Nephron progenitor cell (in vitro differentiated cells): ENCODE results near the gene SNED1.

ENCODE experiments used
- DNase-seq: peaks from one replicate; pipeline ENCODE4 v3.0.0; 2021
- H3K27ac Mint-ChIP-seq: 2 replicates; pipeline ENCODE4 v1.8.0; 2021; ENCODE audit warnings: mild to moderate bottlenecking, moderate library complexity, mixed read lengths
- H3K27me3 Mint-ChIP-seq: 2 replicates; pipeline ENCODE4 v1.8.0; 2021; ENCODE audit warnings: mild to moderate bottlenecking, low read depth, mixed read lengths; ENCODE audit not compliant: poor library complexity
- H3K36me3 Mint-ChIP-seq: 2 replicates; pipeline ENCODE4 v1.8.0; 2021; ENCODE audit warnings: low read depth, mixed read lengths
- H3K4me1 Mint-ChIP-seq: 2 replicates; pipeline ENCODE4 v1.8.0; 2021; ENCODE audit warnings: mixed read lengths
- H3K4me3 Mint-ChIP-seq: 2 replicates; pipeline ENCODE4 v1.8.0; 2021; ENCODE audit warnings: mild to moderate bottlenecking, moderate library complexity, mixed read lengths
- H3K9me3 Mint-ChIP-seq: 2 replicates; pipeline ENCODE4 v1.8.0; 2021; ENCODE audit warnings: mild to moderate bottlenecking, moderate library complexity, mixed read lengths
- CTCF ChIP-seq: fragments of 200-600 bp; sonication (generic); IDR thresholded peaks from 2 replicates; pipeline ENCODE4 v1.5.0; 2021; ENCODE audit warnings: antibody characterized with exemption

SNED1 gene

DNA sequence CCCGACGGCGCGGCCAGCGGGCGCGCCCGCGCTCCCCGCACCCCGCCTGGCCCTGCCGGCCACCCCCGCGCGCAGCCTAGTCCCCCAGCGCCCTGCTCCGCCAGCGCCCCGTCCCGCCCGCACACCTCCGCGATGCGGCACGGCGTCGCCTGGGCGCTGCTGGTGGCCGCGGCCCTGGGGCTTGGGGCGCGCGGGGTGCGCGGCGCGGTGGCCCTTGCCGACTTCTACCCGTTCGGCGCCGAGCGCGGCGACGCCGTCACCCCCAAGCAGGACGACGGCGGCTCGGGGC, 232 bp downstream of the SNED1 start:
- Mint-ChIP-seq H3K9me3 (peaks cover 5% of the 10 kb centered on the region), H3K4me3 (no peak overlapping the region), H3K36me3 (no peaks in the 10 kb centered on the region), H3K4me1 (peaks cover 46% of the 10 kb centered on the region), H3K27ac (no peak overlapping the region), H3K27me3 (peaks cover 45% of the 10 kb centered on the region)
- no peak for TF ChIP-seq CTCF
- DNase-seq = no peak

DNA sequence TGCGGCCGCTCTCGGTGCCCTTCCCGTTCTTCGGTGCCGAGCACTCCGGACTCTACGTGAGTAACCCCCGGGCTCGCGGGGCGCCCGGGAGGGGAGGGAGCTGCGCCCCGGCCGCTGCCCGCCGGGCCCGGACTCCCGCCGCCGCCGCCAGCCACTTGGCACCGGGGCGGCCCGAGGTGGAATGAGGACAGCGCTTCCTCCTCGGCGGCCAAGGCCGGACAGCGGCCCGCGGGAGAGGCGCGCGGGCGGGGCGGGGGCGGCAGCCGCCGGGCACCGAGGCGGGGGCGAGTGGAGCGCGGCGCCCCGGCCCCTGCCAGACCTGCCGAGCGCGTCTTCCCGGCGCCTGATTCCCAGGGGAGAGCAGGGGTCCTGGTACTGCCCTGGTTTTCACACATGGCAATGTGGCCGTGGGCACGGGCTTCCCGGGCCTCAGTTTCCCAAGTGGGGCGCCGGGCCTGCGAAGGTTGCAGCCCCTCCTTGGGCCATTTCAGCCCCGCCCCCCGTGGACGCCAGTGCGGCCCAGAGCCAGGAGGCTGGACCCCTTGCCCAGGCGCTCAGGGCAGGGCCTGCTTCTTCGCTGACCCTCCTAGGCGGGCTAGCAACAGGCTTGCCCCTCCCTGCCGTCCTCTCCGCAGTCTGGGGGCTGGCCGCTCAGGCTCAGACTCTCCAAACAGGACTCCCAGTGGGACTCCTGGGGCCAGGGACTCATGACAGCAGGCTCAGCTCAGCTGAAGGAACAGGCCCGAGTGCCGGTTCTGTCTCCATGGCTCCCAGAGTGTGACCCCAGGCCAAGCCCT, 775 bp downstream of the SNED1 start:
- Mint-ChIP-seq H3K27me3 (peaks cover 49% of the 10 kb centered on the region), H3K36me3 (no peaks in the 10 kb centered on the region), H3K9me3 (peaks cover 11% of the 10 kb centered on the region), H3K4me1 (peaks cover 41% of the 10 kb centered on the region), H3K4me3 (peak overlapping the region; percentile 59), H3K27ac (no peak overlapping the region)
- no peak for TF ChIP-seq CTCF
- DNase-seq = no peak

DNA sequence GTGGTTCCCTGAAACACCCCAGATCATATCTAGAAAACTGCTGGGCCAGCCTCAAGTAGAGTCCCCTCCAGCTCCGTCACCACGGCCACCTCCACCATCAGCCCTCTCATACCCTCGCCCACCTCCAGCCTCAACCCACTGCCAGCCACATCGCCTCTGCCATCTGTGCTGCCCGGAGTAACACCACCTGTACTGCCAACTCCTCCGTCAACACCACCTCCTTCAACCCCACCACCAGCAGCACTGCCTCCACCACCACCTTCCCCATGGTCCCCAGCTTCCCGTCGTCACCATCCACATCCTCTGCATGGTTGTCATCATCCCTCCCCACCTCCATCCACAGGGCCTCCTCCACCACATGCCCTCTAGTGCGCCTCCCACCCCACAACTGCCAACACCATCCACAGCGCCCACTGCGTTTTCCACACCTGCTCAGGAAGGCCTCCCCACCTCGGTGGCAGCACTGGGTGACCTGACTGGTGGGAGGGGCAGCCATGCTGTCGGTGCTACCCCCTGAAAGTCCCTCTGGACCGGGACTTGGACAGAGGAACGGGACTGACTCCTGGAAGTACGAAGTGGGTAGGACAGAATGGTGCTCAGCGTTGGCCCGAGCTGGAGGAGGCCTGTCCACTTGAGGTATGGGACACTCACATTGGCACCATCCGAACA, 1.6 kb downstream of the SNED1 start:
- peaks cover 55% of the 10 kb centered on the region for H3K27me3 Mint-ChIP-seq
- H3K4me3 Mint-ChIP-seq = peak overlapping the region; percentile 64
- peaks cover 33% of the 10 kb centered on the region for H3K4me1 Mint-ChIP-seq
- no peak for TF ChIP-seq CTCF
- peaks cover 19% of the 10 kb centered on the region for H3K9me3 Mint-ChIP-seq
- H3K36me3 Mint-ChIP-seq = no peaks in the 10 kb centered on the region
- no peak overlapping the region for H3K27ac Mint-ChIP-seq
- no peak for DNase-seq

- H3K27me3 Mint-ChIP-seq = peaks cover 62% of the 10 kb centered on the region
- H3K36me3 Mint-ChIP-seq = peaks cover 6% of the 10 kb centered on the region
- no peak for TF ChIP-seq CTCF
- DNase-seq = no peak
- H3K9me3 Mint-ChIP-seq = peaks cover 28% of the 10 kb centered on the region
- peaks cover 24% of the 10 kb centered on the region for H3K4me1 Mint-ChIP-seq
- peak overlapping the region; percentile 64 for H3K4me3 Mint-ChIP-seq
- H3K27ac Mint-ChIP-seq = no peak overlapping the region
These were observed 2.5 kb downstream of the SNED1 start for GRCh38 chr2:241000831-241001321.

- H3K27ac Mint-ChIP-seq = no peak overlapping the region
- TF ChIP-seq CTCF = no peak
- peak overlapping the region; percentile 14 for H3K4me3 Mint-ChIP-seq
- peaks cover 11% of the 10 kb centered on the region for H3K36me3 Mint-ChIP-seq
- peaks cover 35% of the 10 kb centered on the region for H3K9me3 Mint-ChIP-seq
- peaks cover 17% of the 10 kb centered on the region for H3K4me1 Mint-ChIP-seq
- peaks cover 66% of the 10 kb centered on the region for H3K27me3 Mint-ChIP-seq
- no peak for DNase-seq
These were observed 3.2 kb downstream of the SNED1 start for GRCh38 chr2:241001413-241002274.
